A549 (cell line): Measurements from ENCODE around the gene AHI1. TPM values are rescaled to one million over a fixed set of nuclear protein-coding genes. Genes with fewer than 3 reads are reported as not detected.

Experiments used
- ATAC-seq, 2 experiments: fragments of 200-7000 bp in 1 of 2; fragments of >200 bp in 1 of 2; cut with Nextera tagmentation in 1 of 2; cut with Tn5 transposase in 1 of 2; 3 replicates each; pipeline versions ENCODE4 v1.8.0 to v1.9.1; 2018 to 2020; ENCODE audit warnings: mild to moderate bottlenecking in 1 of 2, moderate library complexity in 1 of 2
- CTCF ChIA-PET: fragments of 300-600 bp; sonication (Branson Sonifier 250); formaldehyde crosslinking; extraction: SDS; loops from one replicate; lab custom pipeline; 2021; ENCODE audit warnings: antibody characterized with exemption, inconsistent platforms; lab: Yijun Ruan, JAX
- POLR2A ChIA-PET: fragments of 350-600 bp; formaldehyde crosslinking; extraction: SDS; loops from one replicate; lab custom pipeline; 2021; ENCODE audit warnings: antibody characterized with exemption, inconsistent platforms; lab: Yijun Ruan, JAX
- DNase-seq, 2 experiments: peaks; one replicate each; pipeline versions ENCODE4 v3.0.0 to v3.0.0-alpha.2; 2011 to 2016; ENCODE audit warnings: low read depth in 1 of 2, low spot score in 1 of 2
- FAIRE-seq: peaks from 2 replicates; lab custom pipeline; 2011; peaks lifted over from hg19 to GRCh38; lab: Jason Lieb, UNC
- H3K27ac ChIP-seq, 2 experiments: fragments of >200 bp; sonication (Bioruptor Twin); formaldehyde crosslinking; 3 replicates each; pipeline ENCODE4 v1.5.1; 2016 to 2017
- H3K4me1 ChIP-seq: fragments of >200 bp; sonication (Bioruptor Twin); formaldehyde crosslinking; 3 replicates; pipeline ENCODE4 v1.6.1; 2016
- H3K4me2 ChIP-seq: fragments of >200 bp; sonication (Bioruptor Twin); formaldehyde crosslinking; 3 replicates; pipeline ENCODE4 v1.6.1; 2016
- H3K4me3 ChIP-seq: fragments of >200 bp; sonication (Bioruptor Twin); formaldehyde crosslinking; 3 replicates; pipeline ENCODE4 v1.5.1; 2016
- H3K9me3 ChIP-seq: fragments of >200 bp; sonication (Bioruptor Twin); formaldehyde crosslinking; 3 replicates; pipeline ENCODE4 v1.6.1; 2016
- CBX8 ChIP-seq: fragments of 200-600 bp; sonication (generic); IDR thresholded peaks from 2 replicates; pipeline ENCODE4 v1.6.1; 2016
- CHD2 ChIP-seq: fragments of 150-350 bp; IDR thresholded peaks from 2 replicates; pipeline ENCODE4 v1.6.1; 2014; ENCODE audit warnings: low read length; ENCODE audit not compliant: partially characterized antibody
- ELK1 ChIP-seq: fragments of 150-350 bp; IDR thresholded peaks from 2 replicates; pipeline ENCODE4 v1.6.1; 2014; ENCODE audit warnings: low read depth, mild to moderate bottlenecking, low read length
- HMGXB4 ChIP-seq: fragments of 250-450 bp; sonication (Bioruptor Pico); IDR thresholded peaks from 2 replicates; pipeline ENCODE4 v1.5.0; 2021; ENCODE audit warnings: mild to moderate bottlenecking, moderate library complexity, borderline replicate concordance
- JUN ChIP-seq, 2 experiments: fragments of >200 bp; sonication (Bioruptor Twin); formaldehyde crosslinking; IDR thresholded peaks; 2 replicates in 1 of 2; 3 replicates in 1 of 2; pipeline ENCODE4 v1.6.1; 2016 to 2017
- MYC ChIP-seq: IDR thresholded peaks from 2 replicates; pipeline ENCODE4 v1.6.1; 2012; ENCODE audit warnings: mild to moderate bottlenecking, inconsistent platforms, low read length, improper control_type of control experiment, borderline replicate concordance
- PHF8 ChIP-seq: fragments of 200-600 bp; sonication (generic); IDR thresholded peaks from 2 replicates; pipeline ENCODE4 v1.6.1; 2016; ENCODE audit warnings: low read depth, mild to moderate bottlenecking, antibody characterized with exemption, moderate library complexity, borderline replicate concordance
- RAD21 ChIP-seq, 2 experiments: fragments of >200 bp in 1 of 2; sonication (Bioruptor Twin) in 1 of 2; formaldehyde crosslinking in 1 of 2; IDR thresholded peaks in 1 of 2; conservative IDR thresholded peaks in 1 of 2; 2 replicates in 1 of 2; 3 replicates in 1 of 2; pipeline ENCODE4 v1.6.1; 2012 to 2018; ENCODE audit warnings: inconsistent platforms in 1 of 2
- REST ChIP-seq: fragments of 200-600 bp; sonication (generic); IDR thresholded peaks from 2 replicates; pipeline ENCODE4 v1.6.1; 2016; ENCODE audit warnings: antibody characterized with exemption, mild to moderate bottlenecking, moderate library complexity
- SREBF2 ChIP-seq: fragments of 450-650 bp; IDR thresholded peaks from 2 replicates; pipeline ENCODE4 v1.6.1; 2014; ENCODE audit warnings: mild to moderate bottlenecking, moderate library complexity
- TP53 ChIP-seq: fragments of 250-450 bp; sonication (Bioruptor Pico); IDR thresholded peaks from 2 replicates; pipeline ENCODE4 v1.5.0; 2021; ENCODE audit warnings: mild to moderate bottlenecking, moderate library complexity
- USF2 ChIP-seq: fragments of 450-650 bp; IDR thresholded peaks from 2 replicates; pipeline ENCODE4 v1.6.1; 2014; ENCODE audit warnings: antibody characterized with exemption
- ZFP36 ChIP-seq: fragments of 450-650 bp; IDR thresholded peaks from 2 replicates; pipeline ENCODE4 v1.6.1; 2014; ENCODE audit warnings: borderline replicate concordance; ENCODE audit not compliant: partially characterized antibody
- WGBS: methylation state at CpG from one replicate; pipeline ENCODE4 v1.1.6; 2017; ENCODE audit errors: missing lambda C conversion rate; 5-methylcytosine and 5-hydroxymethylcytosine counted together
- polyA plus RNA-seq, 4 experiments: library from polyadenylated mRNA; depleted of rRNA in 3 of 4; stranded (reverse); fragments of >200 nt; fragmentation: RNase III in 1 of 4; extraction: RNeasy Plus Mini Kit Qiagen cat#74134 plus additional on column Dnase treatment in 1 of 4; gene quantifications; 2 replicates in 3 of 4; 3 replicates in 1 of 4; pipeline ENCODE4 v1.2.3, GENCODE V29; 2011 to 2017

Gene AHI1
- polyA plus RNA-seq, 2 of the 4 experiments (the other 2 are of a cell fraction) = 24.7 to 50.8 TPM

- CTCF ChIA-PET = interaction anchor here (0.9 to 1.9 kb wide), 3 partner anchors 10 to 76 kb away, joined by 3 to 9 read pairs (median 3); partner anchors contain the start of gene MYB
- Histone ChIP-seq H3K9me3 (no peaks in the 10 kb centered on the region), H3K4me2 (no peak overlapping the region), H3K4me3 (no peak overlapping the region)
- FAIRE-seq = no peak
- no peak for DNase-seq
- WGBS = 50% methylated on average over 2 of the region's 2 CpGs
- no peak for ATAC-seq
- POLR2A ChIA-PET = no interaction called here
- TF ChIP-seq ZFP36 (no peak), PHF8 (no peak), ELK1 (no peak), SREBF2 (no peak), JUN (IDR thresholded peaks at IDR 0.05) (no peak), USF2 (no peak), RAD21 (conservative IDR thresholded peaks at IDR 0.05 in 1 of 2, IDR thresholded peaks at IDR 0.05 in 1 of 2) (peak in 1 of 2 experiments; percentile 19; a peak in 1 of 5 replicates)
- TF ChIP-seq, all 56 proteins: peak for 1
- H3K4me1 ChIP-seq = no peaks in the 10 kb centered on the region
- no peak overlapping the region for H3K27ac ChIP-seq
Observed at GRCh38 chr6:135257631-135258405, 239.7 kb downstream of the AHI1 start.

DNA sequence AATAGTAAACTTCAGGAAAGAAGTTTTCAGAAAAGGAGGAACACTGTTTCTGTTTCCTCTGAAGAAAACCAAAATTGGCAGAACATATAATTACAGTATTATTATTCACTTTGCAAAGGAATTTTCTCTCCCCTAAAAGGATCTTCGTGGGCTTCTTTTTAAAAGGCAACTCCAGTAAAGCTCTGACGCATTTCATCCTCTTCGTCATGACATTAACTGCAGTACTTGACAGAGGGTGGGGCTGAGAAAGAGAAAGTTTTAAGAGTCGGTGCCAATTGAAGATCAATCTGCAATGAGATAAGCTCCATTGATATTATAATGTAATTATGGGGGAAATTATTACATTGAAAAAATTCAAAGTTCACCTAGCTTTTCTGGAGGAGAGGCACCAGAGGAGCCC, 240.7 kb downstream of the AHI1 start:
- ChIA-PET POLR2A (no interaction called here), CTCF (interaction anchor here (1.3 to 1.9 kb wide), 2 partner anchors 11 to 75 kb away, joined by 3 to 9 read pairs; partner anchors contain the start of gene MYB)
- H3K4me2 ChIP-seq = no peak overlapping the region
- ATAC-seq (no peak), FAIRE-seq (no peak), DNase-seq (no peak)
- H3K27ac ChIP-seq = no peak overlapping the region
- no peak for TF ChIP-seq REST
- H3K4me3 ChIP-seq = no peak overlapping the region
- H3K4me1 ChIP-seq = no peaks in the 10 kb centered on the region
- H3K9me3 ChIP-seq = no peaks in the 10 kb centered on the region
- 74% methylated on average over 4 of the region's 4 CpGs for WGBS

DNA sequence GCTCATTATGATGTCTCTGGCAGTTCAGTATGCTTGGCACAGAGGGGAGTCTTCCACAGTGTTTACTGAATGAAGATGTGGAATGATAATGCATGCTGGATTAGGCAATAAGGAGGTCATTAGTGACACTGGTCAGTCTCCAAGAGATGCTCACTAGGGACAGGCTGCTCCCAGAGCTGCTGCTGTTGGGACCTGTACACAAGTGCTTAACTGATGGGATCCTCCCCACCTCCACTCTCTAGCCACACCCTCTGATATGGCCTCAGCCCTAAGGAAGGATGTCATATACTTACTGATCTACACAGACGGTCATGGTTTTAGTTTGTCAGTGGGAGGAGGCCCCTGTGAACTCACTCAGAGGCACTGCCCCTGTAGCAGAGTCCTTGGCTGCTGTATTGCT, 243.1 kb downstream of the AHI1 start:
- Histone ChIP-seq H3K4me1 (no peaks in the 10 kb centered on the region), H3K27ac (no peak overlapping the region), H3K9me3 (no peaks in the 10 kb centered on the region), H3K4me3 (no peak overlapping the region), H3K4me2 (no peak overlapping the region)
- ATAC-seq = no peak
- FAIRE-seq = no peak
- WGBS = 80% methylated on average over 1 of the region's 1 CpG
- no peak for TF ChIP-seq ELK1
- no peak for TF ChIP-seq PHF8
- TF ChIP-seq HMGXB4 (CRISPR knock-in tag) = no peak
- no peak for TF ChIP-seq TP53 (CRISPR knock-in tag)
- TF ChIP-seq CHD2 = no peak
- no peak for TF ChIP-seq CBX8
- no peak for TF ChIP-seq MYC
- no peak for DNase-seq
- ChIA-PET CTCF (no interaction called here), POLR2A (no interaction called here)
